ENCODE data around the gene FAM186B. TPM values are rescaled to one million over a fixed set of nuclear protein-coding genes. Genes with fewer than 3 reads are reported as not detected.

FAM186B gene
- total and polyA plus RNA-seq, 2 of the 13 experiments (the other 11 are each of a cell fraction or from before 2014, with no cell fraction given): 0.07 to 0.20 TPM

DNA sequence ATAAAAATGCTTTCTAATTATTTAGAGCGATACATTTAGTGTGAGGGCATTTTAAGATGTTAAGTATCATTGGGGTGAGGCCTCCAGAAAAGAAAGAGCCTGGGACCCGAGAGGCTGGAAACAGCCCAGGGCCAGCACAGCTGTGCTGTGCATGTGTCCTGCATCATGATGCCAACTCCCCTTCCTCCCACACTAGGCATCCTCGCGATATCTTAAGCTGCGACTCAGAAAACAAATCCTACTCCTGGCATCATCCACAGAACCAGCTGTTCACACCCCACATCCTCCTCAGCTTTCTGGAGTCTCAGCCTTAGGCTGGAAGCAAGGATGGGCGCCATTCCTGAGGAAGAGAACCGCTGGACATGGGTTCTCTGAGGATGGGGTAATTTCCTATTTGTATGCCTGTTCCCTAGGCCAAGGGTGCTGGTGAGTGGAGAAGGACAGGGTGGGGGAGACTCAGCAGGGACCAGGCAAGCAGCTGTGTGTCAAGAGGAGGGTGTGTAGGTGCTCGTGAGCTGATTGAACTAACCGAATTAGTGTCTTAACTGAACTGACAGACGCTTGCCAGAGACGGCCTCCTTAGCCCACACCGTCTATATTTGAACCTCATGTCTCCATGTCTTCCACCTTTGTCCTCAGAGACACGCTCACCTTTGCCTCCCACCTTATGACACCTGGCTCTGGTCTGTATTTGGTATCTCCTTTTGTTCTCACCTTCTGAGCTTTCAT, 21.9 kb downstream of the FAM186B start:
- peaks cover 25% of the 10 kb centered on the region for H3K4me1 ChIP-seq (ENCODE audit: insufficient read depth, low read length)
- WGBS (ENCODE audit: low lambda C conversion rate): 95% methylated on average over 13 of the region's 13 CpGs
- no peaks in the 10 kb centered on the region for H3K9me3 ChIP-seq (ENCODE audit: low read length)
- H3K27me3 ChIP-seq (ENCODE audit: control insufficient read depth in 1 of 2, insufficient read depth in 2 of 2, low read length in 2 of 2): no peaks in the 10 kb centered on the region
- no TSS peak for BruUV-seq (replicated peaks)
- H3K36me3 ChIP-seq (replicated peaks in 1 of 2; ENCODE audit: control insufficient read depth in 1 of 2, insufficient read depth in 2 of 2, low read length in 2 of 2): peaks cover 6 to 10% of the 10 kb centered on the region in 2 experiments; a peak in 4 of 5 replicates
- FAIRE-seq (no peak), ATAC-seq (no peak), DNase-seq (ENCODE audit: low spot score) (no peak)
- intact Hi-C loops (cut with micrococcal nuclease; ENCODE audit: unreplicated experiment) (no loop called here), in situ Hi-C loops (cut with HindIII; ENCODE audit: extremely low pct_ligation_motif_present, low pct_unique_long_range_greater_than_20kb) (no loop called here)
- TF ChIP-seq MXI1 (IDR thresholded peaks at IDR 0.05; ENCODE audit: borderline replicate concordance, low read depth, low read length): no peak
- TF ChIP-seq THYN1 (CRISPR knock-in tag; IDR thresholded peaks at IDR 0.05; ENCODE audit: borderline replicate concordance, low read depth): no peak
- TF ChIP-seq RCOR2 (CRISPR knock-in tag; IDR thresholded peaks at IDR 0.05): no peak
- TF ChIP-seq CBX1 (IDR thresholded peaks at IDR 0.05; ENCODE audit: low read depth): no peak
- no peak for TF ChIP-seq TEAD3 (CRISPR knock-in tag; optimal IDR thresholded peaks at IDR 0.05; ENCODE audit: borderline replicate concordance)
- TF ChIP-seq, protein P1, sequence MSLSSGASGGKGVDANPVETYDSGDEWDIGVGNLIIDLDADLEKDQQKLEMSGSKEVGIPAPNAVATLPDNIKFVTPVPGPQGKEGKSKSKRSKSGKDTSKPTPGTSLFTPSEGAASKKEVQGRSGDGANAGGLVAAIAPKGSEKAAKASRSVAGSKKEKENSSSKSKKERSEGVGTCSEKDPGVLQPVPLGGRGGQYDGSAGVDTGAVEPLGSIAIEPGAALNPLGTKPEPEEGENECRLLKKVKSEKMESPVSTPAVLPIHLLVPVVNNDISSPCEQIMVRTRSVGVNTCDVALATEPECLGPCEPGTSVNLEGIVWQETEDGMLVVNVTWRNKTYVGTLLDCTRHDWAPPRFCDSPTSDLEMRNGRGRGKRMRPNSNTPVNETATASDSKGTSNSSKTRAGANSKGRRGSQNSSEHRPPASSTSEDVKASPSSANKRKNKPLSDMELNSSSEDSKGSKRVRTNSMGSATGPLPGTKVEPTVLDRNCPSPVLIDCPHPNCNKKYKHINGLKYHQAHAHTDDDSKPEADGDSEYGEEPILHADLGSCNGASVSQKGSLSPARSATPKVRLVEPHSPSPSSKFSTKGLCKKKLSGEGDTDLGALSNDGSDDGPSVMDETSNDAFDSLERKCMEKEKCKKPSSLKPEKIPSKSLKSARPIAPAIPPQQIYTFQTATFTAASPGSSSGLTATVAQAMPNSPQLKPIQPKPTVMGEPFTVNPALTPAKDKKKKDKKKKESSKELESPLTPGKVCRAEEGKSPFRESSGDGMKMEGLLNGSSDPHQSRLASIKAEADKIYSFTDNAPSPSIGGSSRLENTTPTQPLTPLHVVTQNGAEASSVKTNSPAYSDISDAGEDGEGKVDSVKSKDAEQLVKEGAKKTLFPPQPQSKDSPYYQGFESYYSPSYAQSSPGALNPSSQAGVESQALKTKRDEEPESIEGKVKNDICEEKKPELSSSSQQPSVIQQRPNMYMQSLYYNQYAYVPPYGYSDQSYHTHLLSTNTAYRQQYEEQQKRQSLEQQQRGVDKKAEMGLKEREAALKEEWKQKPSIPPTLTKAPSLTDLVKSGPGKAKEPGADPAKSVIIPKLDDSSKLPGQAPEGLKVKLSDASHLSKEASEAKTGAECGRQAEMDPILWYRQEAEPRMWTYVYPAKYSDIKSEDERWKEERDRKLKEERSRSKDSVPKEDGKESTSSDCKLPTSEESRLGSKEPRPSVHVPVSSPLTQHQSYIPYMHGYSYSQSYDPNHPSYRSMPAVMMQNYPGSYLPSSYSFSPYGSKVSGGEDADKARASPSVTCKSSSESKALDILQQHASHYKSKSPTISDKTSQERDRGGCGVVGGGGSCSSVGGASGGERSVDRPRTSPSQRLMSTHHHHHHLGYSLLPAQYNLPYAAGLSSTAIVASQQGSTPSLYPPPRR (CRISPR knock-in tag; IDR thresholded peaks at IDR 0.05; ENCODE audit: borderline replicate concordance): no peak
- TF ChIP-seq PCBP1 (IDR thresholded peaks at IDR 0.05; ENCODE audit: borderline replicate concordance, low read depth, low read length): no peak
- TF ChIP-seq KDM1A (CRISPR knock-in tag; IDR thresholded peaks at IDR 0.05): no peak
- TF ChIP-seq HOXA9 (CRISPR knock-in tag; IDR thresholded peaks at IDR 0.05; ENCODE audit: borderline replicate concordance): no peak
- CTCF ChIA-PET (ENCODE audit: low intra/inter-chr PET ratio, low total read pairs): no interaction called here
- H2AFZ ChIP-seq (ENCODE audit: low read length): no peak overlapping the region
- H4K20me1 ChIP-seq (ENCODE audit: insufficient read depth, low read length): no peaks in the 10 kb centered on the region
- no peak overlapping the region for H3K4me3 ChIP-seq (replicated peaks in 1 of 3; ENCODE audit: insufficient read depth in 1 of 3, low read depth in 2 of 3, low read length in 3 of 3)
- H3K9ac ChIP-seq (ENCODE audit: insufficient read depth, low read depth, low read length): no peak overlapping the region
- H3K4me2 ChIP-seq (ENCODE audit: low read depth, low read length): no peak overlapping the region
- no peak overlapping the region for H3K27ac ChIP-seq (ENCODE audit: extremely low read length, insufficient read depth, low read length)
- POLR2A ChIA-PET: interaction anchor here (1.0 kb wide), 1 partner anchor 13 kb away, joined by 3 read pairs; no protein-coding TSS in a partner anchor
- no peaks in the 10 kb centered on the region for H3K79me2 ChIP-seq (ENCODE audit: insufficient read depth, low read length)
